Right lobe of liver (tissue), 4 donors: ENCODE data around the gene TRIM38.

Experiments
- POLR2A ChIP-seq: fragments of 450-650 bp; IDR thresholded peaks from one replicate; pipeline ENCODE4 v1.6.1; 2017; ENCODE audit warnings: antibody characterized with exemption, mild to moderate bottlenecking
- TF ChIP-seq, protein P1 (sequence below), 4 donors: fragments of 200-600 bp in 3 of 4; fragments of 450-650 bp in 1 of 4; IDR thresholded peaks; one replicate each; pipeline versions ENCODE4 v1.5.1 to v1.8.0; 2016 to 2022; ENCODE audit warnings: antibody characterized with exemption in 4 of 4, mild to moderate bottlenecking in 2 of 4
- donor health status: DM: no; HTN: no; CAD: no.
- donor health status: DM: no; HTN: no; CAD: no.
- donor health status: DM: no; HTN: yes; CAD: no.

- TF ChIP-seq POLR2A = peak; percentile 86
- TF ChIP-seq, protein P1, sequence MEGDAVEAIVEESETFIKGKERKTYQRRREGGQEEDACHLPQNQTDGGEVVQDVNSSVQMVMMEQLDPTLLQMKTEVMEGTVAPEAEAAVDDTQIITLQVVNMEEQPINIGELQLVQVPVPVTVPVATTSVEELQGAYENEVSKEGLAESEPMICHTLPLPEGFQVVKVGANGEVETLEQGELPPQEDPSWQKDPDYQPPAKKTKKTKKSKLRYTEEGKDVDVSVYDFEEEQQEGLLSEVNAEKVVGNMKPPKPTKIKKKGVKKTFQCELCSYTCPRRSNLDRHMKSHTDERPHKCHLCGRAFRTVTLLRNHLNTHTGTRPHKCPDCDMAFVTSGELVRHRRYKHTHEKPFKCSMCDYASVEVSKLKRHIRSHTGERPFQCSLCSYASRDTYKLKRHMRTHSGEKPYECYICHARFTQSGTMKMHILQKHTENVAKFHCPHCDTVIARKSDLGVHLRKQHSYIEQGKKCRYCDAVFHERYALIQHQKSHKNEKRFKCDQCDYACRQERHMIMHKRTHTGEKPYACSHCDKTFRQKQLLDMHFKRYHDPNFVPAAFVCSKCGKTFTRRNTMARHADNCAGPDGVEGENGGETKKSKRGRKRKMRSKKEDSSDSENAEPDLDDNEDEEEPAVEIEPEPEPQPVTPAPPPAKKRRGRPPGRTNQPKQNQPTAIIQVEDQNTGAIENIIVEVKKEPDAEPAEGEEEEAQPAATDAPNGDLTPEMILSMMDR (IDR thresholded peaks at IDR 0.05) = no peak
Measured at GRCh38 chr6:25930532-25931410, 31.8 kb upstream of the TRIM38 start, which contains the start of gene SLC17A2.
